SIG-M5 (cell line): Measurements from ENCODE around the gene PIH1D1.
A peak's percentile ranks its signal among the peaks of the same experiment; 100 is the strongest.
"Not testable (repeated sequence)": the region's sequence is repeated elsewhere in the genome, so short reads cannot be mapped to it uniquely, and the experiment has no call there.

Experiments
- DNase-seq: peaks from one replicate; lab custom pipeline; 2025; lab: John Stamatoyannopoulos, UW

The PIH1D1 gene

DNA sequence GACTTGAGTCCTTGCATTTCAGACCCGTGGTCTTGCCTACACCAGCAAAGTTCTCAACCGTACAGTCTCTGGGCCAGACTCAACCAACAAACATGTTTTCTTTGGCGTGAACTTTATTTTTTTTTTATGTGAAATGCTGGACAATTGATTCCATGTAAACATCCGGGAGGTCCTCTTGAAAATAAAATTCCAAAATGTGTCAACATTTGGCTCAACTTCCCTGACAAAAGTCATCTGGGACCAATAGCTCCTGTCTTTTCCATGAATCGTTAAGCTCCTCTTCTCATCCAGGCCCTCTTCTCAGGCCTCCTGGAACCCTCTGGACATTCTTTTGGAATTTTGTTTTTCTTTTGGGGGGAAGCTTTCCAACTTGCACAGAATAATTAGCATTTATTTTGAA is 4.2 kb upstream of the PIH1D1 start:
- DNase-seq = no peak

DNA sequence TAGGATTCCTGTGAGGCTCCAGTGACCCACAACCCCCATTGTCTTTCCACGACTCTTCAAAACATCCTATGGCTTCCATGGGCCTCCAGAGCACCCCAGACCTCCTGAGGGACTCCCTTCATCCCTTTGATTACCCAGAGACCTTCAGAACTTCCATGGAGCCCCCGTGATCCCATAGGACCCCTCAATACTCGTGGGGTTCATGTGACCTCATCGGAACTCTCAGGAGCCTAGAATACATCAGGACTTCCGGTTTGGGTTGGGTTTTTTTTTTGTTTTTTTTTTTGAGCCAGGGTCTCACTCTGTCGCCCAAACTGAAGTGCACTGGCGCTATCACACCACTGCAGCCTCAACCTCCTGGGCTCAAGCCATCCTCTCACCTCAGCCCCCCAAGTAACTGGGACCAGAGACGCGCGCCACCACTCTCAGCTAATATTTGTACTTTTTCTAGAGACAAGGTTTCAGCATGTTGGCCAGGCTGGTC is 2.2 kb upstream of the PIH1D1 start:
- no peak for DNase-seq

DNA sequence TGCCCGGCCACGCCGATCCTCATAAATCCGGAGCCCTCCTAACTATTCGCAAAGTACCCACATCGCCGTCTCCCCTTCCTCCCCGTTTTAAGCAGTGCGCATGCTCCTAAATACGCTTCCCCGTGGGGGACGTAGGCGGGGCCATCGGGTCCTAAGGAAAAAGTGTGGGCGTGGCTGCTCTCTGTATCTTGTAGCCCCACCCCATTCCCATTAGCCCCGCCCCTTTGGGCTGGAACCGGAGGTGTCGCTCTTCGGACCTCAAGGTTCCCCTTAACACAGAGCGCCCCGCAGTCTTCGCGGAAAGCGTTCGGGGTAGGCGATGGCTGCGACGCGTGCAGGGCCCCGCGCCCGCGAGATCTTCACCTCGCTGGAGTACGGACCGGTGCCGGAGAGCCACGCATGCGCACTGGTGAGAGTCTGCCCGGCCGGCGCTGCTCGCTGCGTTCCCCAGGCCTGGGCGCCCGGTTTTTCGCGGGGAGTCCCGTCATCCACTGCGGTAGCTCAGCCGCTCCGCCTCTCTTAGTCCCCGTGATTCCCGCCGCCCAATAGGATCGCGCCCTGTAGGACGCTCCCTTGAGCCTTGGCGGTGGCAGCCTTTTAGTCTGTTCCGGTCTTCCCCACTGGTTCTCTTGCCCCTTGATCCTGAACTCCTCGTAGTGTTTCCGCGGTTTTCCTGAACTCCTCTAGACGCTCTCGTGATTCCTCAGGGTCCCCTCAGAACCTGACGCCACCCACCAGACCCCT is 1.6 kb upstream of the PIH1D1 start, which contains the start of gene ALDH16A1:
Gene ALDH16A1 (plus strand): TSS at position 213 of the 744 bp plus-strand sequence. CDS start 107 bp downstream, at position 320.
- DNase-seq = peak; percentile 51

DNA sequence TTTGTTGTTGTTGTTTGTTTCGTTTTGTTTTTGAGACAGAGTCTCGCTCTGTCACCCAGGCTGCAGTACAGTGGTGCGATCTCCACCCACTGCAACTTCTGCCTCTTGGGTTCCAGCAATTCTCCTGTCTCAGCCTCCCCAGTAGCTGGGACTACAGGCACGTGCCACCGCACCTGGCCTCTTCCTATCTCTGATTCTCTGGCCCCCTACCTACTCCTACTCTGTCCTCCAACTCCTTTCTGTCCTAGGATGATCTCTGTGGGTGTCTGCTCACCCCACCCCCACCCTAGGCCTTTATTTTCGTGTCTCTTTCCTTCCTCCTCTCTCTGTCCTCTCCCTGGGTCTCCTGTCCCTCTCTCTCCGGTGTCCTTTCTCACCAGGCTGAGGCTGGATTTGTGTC is 1.2 kb downstream of the PIH1D1 start:
- DNase-seq = no peak

DNA sequence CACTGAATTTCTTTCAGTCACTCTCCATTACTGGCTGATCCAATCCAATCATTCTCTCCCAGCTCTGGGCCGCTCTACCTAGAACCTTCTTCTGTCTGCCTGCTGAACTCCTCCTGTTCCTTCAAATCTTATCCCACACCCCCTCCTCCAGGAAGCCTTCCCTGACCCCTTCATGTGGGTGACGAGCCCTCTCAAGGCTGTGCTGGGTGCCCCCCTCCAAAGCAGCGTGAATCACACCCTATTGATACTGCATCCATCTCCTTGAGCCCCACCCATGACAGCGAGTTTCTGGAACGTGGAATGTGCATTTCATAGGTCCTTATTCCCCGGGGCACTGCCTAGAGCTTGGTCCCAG is 3.2 kb downstream of the PIH1D1 start:
- DNase-seq = no peak

DNA sequence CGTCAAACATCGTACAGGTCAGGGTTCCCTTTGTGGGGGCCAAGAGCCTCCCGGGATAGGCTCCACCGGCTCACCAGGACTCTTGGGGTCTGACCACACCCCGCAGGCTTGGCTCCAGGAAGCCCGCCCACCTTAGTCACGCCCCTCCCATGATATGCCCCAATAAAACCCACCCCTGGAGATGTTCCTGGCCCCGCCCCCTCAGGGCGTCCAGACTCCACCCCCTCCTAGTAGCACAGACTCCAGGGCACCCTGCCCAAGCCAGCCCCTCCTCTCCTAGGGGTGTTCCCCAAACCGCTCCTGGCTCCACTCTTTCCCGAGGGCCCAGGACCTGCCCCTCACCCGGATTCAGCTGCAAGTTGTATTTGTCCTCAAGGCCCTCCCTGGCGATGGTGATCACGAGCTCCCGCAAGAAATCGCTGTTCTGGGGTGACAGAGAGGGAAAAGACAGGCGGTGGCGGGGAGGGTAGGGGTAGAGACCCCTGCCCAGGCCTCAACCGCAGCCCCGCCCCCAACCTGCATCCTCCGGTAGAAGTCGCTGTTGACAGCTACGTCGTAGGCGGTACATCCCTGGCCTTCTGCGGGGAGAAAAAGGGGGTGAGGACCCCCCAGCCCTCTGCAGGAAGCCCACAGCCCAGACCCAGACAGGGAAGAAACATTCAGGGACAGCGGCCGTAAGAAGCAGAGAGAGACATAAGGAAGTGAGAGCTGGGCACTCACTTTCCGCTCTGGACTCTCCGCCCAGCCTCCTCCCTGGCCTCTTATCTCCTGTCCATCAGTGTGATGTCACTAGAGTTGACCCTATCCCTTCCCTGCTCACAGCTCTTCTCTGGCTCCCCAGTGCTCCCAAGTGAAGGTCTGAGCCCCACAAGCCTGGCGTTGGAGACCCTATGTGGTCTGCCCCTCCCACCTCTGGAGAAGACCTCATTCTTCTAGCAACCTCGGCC is 3.9 kb downstream of the PIH1D1 start:
- DNase-seq = no peak

DNA sequence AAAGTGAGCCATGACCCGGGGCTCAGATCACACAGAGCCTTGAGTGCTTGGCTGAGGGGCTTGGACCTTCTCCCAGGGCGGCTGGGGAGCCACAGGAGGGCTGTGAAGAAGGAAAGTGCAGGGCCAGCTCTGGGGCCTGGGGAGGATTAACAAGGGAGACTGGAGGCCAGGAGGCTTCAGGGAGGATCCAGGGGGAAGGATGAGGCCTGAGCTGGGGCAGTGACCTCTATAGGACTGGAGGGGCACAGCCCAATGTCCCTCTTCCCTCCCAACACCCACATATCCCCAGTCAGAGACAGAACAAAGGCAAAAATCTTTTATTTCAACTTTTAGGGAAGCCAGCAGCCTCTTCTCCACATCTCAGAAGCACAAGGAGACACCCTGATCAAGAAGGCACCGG is 5.6 kb downstream of the PIH1D1 start:
- DNase-seq = no peak

DNA sequence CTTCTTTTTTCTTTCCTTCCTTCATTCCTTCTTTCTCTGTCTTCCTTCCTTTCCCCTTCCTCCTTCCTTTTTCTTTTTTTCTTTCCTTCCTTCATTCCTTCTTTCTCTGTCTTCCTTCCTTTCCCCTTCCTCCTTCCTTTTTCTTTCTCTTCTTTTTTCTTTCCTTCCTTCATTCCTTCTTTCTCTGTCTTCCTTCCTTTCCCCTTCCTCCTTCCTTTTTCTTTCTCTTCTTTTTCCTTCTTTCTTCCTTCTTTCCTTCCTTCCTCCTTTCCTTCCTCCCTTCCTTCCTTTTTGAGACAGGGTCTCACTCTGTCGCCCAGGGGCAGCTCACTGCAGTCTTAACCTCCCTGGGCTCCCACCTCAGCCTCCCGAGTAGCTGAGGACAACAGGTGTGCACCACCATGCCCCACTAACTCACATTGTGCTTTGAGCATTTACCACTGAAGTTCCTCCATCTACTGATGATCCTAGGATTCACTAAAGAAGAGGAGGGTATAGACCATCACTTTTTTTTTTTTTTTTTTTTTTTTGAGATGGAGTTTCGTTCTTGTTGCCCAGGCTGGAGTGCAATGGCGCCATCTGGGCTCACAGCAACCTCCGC is 7.4 kb downstream of the PIH1D1 start:
- DNase-seq = not testable (repeated sequence)

DNA sequence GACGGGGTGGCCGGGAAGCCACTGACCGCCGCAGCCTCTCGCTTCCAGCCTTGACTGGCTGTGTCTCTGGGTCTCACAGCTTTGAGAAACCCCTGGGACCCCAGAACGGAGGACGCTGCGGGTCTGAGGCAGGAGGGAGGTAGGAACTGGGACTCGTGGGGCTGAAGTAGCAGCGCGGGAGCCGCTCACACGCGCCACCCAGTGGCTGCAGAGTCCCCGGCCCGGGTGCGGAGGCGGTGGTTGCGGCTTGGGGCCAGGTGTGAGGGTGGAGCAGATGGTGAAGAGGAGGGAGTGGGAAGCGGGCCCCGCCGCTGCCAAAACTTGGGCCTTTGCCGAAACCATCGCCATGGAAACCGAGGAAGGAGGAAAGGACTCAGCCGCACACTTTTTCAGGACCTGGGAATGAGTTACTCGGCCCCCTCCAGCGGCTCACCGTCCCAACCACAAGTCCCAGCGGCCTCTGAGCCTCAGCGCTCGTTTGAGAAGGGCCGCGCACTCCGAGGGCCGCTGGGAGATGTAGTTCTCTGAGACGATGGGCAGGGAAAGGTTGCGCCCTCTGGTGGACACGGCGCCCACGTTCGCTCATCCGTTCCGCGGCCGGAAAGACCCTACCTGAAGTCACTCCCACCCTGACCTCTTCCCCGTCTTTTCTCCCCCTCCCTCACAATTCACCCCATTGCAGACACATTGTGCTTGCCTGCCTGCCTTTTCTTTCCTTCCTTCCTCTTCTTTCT is 8.1 kb downstream of the PIH1D1 start:
- peak; percentile 54 for DNase-seq

DNA sequence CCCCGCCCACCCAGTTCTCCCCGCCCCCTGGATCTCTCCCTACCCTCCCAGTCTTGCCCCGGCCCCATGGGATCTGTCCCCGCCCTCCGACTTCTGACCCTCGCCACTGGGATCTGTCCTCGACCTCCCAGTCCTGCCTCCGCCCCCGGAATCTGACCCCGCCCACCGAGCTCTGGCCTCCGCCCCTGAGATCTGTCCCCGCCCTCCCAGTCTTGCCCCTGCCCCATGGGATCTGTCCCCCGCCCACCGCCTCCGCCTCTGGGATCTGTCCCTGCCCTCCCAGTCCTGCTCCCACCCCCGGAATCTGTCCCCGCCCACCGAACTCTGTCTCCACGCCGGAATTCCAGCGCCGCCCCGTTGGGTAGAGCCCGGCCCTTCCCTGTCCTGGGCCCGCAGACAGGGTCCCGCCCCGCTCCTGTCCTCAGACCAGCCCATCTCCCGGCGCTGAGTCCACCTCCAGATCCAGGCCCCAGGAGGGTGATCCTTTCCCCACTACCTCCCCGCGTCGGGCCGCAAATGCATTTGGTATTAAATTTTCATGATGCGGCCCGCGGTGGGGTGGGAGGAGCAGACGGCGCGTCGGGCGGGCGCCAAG is 8.7 kb downstream of the PIH1D1 start:
- DNase-seq = no peak

DNA sequence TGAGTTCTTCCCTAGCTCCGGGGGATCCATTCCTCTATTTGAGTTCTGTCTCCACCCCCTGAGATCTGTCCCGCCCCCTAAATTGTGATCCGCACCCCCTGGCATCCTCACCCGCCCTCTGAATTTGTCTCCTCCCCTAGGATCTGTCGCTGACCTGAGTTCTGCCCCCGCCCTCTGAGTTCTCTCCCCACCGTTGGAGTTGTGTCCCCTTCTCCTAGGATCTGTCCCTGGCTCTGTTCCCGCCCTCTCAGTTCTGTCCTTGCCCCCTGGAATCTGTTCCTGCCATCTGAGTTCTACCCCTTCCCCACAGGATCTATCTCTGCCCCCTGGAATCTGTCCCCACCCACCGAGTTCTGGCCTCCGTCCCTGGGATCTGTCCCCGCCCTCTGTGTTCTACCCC is 9.3 kb downstream of the PIH1D1 start:
- DNase-seq = no peak

DNA sequence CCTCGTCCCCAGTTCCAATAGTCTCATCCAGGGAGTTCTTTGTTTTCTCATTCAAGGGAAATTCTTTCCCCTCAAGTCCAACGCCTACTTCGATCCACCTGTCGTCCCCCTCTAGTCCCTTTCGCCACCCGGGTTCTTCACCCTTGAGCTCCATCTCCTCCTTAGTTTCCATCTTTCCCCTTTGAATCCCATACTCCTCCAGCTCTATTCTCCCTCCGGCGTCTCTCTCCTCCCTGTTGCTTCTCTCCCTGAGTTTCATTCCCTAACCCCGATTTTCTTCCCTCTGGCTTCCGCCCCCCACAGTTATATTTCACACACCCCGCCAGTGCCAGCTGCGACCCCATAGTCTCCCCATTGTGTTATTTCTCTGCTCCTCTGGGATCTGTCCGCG is 9.7 kb downstream of the PIH1D1 start:
- no peak for DNase-seq

DNA sequence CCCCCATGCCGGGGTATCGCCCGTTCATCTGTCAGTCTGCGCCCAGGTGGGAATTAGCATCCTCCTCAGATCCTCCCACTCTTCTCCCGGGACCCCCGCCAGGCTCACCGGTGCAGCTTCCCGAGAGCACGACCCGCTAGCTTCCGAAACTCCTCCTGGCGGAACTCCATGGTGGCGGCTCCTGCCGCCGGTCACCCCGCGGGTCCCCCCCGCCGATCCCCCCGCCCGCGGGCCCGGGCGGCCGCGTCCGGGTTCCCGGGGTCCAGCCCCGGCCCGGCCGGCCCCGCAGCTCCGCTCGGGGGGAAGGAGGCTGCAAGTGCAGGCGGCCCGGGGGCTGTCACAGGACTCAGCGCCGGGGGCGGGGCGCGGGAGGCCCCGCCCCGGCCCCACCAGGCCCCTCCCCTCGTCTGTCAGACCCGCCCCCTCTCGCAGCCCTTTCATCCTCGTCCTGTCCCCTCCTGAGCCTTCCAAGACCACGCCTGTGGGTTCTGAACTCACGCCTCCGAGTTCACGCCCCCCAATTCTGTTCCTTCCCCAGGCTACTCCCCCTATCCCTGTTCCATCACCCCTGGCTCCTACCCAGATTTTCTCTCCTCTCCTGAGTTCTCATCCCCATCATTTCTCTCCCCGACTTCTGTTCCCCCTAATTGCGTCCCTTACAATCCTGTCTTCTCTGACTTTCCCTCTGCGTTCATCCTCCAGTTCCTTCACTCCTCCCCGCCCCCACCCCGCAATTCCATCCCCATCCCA is 10.2 kb downstream of the PIH1D1 start, which contains the start of gene SLC17A7:
Gene SLC17A7 (minus strand): TSS at position 318 of the 750 bp plus-strand sequence. CDS start 148 bp downstream, at position 170.
- no peak for DNase-seq

DNA sequence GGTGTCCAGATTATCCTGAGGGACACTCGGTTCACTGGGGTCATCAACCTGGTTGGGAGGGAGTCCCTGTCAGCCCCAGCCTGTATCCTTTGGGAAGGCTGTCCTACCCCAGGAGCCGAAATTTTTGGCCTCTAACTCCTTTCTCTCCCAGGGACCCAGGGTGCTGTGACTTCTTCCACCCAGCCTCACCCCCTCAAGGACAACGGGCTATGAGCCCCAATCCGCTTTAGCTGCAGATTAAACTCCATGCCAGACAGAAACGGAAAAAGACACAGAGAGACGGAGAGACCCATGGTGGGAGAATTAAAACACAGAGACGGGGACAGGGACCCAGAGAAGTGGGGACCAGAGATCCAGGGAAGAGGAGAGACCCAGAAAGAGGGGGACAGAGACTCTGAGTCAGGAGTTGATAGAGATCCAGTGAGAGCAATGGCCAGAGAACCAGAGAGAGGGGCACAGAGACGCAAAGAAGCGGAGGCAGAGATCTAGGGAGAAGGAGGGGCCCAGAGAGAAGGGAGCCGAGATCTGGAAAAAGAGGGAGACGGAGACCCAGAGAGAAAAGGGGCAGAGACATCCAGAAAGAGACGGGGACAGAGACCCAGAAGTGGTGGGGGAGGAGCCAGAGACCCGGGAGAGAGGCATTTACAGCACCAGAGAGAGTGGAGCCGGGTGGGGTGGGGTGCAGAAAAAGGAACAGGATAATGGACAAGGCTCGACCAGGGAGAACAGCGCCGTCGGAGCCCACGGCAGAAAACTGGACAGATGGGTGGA is 11.0 kb downstream of the PIH1D1 start:
- no peak for DNase-seq

DNA sequence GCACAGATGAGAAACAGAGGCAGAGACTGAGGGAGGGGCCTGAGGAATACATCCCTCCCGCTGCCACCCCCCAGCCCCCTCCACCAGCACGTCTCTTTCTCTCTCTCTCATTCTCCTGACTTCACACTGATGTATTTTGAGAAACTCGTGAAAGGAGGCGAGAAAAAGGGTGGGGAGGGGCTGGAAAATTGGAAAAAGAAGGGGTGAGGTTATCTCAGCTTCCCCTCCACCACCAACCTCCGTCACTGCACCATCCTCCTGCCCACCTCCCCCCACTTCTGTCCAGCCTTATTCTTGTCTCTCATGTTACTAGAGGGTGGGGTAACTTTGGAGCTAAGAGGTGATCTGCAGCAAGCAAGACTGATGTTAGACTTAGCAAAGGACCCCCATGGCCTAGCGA is 11.8 kb downstream of the PIH1D1 start:
- DNase-seq = no peak

DNA sequence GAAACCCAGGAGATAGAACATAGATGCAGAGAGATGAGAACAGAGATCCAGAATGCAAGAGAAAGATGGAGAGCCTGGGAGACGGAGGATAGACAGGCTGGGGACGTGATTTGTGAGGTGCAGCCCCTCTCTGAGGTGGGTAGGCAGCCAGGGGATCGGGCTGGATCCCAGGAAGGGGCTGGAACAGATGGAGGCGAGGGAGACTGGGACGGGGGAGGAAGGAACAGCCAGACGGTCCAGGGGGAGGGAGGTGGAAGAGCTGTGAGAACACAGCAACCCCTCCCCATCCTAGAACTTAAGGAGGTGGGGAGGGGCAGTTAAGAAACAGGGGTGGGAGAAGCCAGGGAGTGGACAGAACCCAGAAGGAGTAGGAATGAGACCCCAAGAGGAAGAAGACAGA is 13.4 kb downstream of the PIH1D1 start:
- no peak for DNase-seq

DNA sequence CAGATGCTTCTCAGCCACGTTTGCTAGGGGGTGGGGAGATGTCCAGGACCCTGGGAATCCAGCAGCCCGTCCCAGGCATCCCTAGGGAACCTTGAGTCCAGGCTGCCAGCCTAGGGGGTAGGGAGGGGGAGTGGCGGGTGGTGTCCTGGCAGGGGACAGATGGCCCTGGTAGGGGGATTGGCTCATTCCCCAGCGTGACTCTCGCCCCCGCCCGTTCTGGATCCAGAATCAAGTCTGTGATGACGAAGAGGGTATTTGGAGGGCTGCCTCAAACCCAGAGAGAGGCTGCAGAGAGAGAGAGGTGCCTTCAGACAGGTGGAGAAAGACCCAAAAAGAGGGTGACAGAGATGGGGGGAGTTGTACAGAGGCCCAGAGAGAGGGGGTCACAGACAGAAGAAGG is 14.4 kb downstream of the PIH1D1 start:
- DNase-seq = no peak

DNA sequence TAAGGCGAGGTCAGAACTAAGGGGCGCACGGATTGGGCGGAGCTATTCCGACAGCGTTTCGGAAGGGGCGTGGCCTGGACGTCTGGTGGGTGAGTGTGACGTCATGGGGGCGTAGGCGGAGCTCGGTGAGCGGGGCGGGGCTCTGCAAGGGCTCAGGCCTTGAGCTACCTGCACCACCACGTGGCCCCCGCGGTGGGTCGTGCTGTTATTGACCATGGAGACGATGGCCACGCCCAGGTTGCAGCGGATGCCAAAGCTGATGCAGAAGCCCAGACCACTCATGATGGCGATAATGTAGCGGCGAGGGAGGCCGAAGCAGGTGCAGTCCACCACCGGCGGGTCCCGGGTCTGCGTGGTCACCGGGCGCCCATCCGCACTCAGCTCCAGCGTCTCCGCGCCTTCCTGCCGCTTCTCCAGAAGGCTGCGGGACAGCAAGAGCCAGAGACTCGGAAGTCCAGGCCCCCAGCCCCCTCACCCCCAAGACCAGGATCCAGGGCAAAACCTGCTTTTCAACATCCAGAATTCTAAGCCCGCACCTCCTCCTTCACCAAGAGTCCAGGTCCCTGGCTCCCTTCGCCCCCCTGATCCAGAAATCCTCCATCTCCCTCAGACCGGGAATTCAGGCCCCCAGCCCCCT is 15.1 kb downstream of the PIH1D1 start:
- DNase-seq = no peak

DNA sequence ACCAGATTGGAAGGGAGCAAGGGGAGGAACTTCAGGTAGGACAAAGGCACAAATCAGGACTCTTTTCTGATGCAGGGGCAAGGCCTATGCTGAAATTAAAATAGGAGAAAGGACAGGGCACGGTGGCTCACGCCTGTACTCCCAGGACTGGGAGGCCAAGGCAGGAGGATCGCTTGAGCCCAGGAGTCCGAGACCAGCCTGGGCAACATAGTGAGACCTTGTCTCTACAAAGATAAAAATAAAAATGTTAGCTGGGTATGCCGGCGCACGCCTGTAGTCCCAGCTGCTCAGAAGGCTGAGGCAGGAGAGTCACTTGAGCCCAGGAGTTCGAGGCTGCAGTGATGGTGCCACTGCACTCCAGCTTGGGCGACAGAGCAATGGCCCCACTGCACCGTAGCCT is 15.9 kb downstream of the PIH1D1 start:
- DNase-seq = no peak
